Activated gamma-delta T cell treated with anti-CD3 and anti-CD28 coated beads, Interleukin-2, amount 50 U/mL, for 16 hours (primary cell): Measurements from ENCODE around the gene CEP128.

Source experiments
- DNase-seq: peaks from one replicate; pipeline ENCODE4 v3.0.0-alpha.2; 2020; ENCODE audit warnings: low read depth

Gene CEP128

DNA sequence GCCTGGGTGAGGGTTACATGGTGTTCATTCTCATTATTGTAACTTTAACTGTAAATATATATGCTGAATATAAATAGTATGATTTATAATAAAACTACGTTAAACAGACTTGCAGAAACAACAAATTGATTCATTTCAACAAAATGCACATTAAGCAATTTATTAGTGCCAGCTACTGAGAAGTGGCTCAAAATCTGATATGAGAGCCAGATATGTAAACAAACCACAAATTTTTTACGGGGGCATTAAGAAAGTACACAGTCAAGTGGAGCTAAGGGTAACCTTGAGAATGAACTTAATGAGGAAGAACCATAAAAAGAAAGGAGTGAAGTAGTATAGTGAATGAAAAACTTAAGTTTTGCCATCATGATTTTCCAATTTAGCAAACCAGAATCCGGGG is 40.3 kb downstream of the CEP128 start:
- DNase-seq, result no peak

DNA sequence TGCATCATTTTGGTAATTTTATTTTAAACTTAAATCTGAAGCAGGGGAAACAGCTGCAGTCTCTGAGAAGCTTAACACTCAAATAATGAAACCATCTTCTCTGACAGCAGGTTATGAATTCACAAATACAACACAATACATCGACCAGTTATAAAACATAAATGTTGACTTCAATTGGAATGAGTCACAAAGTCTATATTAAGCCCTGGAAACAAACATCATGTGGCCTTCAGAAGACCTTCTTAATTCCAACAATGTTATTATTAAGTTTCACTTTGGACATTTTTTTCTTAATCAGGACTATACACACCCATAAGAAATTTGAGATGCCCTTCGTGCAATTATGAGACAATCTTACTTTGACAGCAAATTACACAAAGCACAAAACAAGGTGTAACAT is 68.9 kb downstream of the CEP128 start:
- no peak for DNase-seq

DNA sequence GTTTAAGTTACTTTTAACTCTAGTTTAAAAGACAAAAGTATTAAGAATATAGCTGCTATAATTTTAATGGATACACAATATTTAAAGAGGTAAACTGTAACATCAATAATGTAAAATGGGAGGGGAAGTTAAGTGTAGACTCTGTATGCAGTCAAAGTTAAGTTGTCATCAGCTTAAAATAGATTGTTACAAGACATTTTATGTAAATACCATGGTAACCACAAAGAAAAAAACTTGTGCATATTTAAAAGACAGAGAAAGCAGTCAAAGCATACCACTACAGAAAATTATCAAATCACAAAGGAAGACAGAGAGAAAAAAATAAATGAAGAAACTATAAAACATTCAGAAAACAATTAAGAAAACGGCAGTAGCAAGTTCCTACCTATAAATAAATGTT is 73.3 kb downstream of the CEP128 start:
- no peak for DNase-seq

DNA sequence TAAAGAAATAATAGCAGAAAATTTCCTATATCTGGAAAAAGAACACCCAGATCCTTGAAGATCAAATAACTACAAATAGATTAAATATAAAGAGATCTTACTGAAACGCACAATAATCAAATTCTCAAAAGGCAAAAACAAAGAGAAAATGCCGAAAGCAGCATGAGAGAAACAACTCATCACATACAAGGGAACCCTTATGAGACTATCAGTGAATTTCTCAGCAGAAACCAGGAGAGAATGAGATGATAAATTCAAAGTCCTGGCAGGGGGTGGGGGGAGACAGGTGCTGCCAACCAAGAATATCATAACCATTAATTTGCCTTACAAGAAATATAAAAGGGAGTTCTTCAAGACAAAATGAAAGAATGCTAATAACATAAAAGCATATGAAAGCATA is 73.7 kb downstream of the CEP128 start:
- no peak for DNase-seq

DNA sequence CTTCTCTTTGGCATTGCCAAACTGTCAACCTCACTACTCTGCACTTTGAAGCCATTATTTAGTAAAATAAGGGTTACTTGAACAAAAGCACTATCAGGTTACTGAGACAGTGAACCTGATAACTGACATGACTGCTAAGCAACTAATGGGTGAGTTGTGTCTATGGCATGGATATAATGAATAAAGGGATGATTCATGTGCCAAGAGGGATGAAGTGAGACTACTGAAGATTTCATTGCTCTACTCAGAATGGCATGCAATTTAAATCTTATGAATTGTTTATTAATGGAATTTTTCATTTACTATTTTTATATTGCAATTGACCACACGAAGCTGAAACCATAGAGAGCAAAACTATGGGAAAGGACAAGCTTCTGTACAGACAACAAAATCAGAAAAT is 74.4 kb downstream of the CEP128 start:
- DNase-seq, result no peak

DNA sequence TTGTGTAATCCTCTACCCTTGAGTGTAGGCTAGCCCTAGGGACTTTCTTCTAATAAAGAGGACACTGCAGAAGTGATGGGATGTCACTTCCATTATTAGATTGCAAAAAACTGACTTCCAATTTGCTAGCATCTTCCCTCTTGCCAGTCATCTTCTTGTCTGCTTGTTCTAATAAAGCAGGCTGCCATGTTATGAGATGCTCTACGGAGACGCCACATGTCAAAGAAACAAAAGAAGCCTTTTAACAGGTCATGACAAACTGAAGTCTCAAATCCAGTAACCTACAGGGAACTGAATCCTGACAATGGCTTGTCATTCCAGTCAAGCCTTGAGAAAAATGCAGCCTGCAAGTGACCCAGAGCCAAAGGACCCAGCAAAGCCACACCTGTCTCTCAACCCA is 76.0 kb downstream of the CEP128 start:
- no peak for DNase-seq

DNA sequence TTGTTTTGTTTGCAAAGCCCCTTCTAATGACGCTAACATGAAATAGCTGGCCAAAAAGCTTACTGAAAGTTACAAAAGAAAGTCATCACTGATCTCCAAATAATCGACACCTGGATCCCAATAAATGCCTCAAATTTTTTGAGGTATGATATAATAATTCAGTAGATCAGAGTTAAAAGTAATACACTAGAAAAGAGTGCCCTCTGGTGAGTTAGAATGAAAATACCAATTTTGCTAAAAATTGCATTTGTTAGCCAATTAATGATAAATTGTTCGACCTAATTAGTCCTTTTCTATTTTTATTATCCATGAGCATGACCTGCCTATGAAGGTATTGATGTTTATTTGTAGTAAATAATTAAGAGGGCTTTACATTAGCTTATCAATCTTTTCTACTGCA is 78.6 kb downstream of the CEP128 start:
- no peak for DNase-seq

DNA sequence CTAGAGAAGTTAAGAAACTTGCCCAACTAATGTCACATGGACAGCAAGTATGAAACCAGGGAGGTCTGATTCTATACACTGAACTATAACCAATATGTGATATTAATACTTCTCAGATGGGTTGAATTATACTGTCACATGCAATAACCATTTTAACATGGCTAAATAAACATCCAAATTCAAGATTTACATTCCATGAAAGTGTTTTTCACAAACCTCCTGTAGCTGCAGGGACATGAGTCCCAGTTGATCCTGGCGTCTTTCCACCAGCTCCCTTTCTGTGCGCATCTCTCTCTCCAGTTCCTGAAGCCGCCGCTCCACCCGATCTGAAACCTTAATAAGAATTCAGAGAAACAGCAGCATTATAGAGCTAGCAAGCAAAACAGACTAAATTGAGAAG is 79.0 kb downstream of the CEP128 start:
- no peak for DNase-seq

DNA sequence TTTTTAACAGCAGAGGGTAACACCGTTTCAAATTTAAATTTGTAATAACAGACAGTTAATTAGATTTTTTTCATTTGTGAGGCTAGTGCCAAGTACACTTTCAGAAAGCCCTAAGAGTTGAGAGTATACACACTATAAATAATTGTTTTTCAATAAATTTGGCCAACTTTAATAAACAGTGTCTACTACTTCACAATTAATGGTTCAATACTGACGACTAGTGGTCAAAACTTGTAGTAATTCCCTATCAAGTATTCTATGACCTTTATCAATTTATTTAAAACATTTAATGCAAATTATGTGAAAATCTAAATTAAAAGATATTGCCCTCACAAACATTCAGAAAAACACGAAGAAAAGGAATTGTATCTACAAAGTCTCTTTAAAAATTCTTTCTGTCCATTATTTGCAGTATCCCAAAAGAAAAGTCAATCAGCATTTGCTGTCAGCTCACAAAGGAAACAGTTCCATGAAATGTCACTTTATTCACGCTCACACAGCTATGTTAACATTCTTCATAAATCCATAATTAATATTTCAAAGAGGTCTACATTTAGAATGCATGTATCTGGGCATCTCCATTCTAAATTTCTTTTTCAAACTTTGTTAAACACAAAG is 91.2 kb downstream of the CEP128 start:
- no peak for DNase-seq

DNA sequence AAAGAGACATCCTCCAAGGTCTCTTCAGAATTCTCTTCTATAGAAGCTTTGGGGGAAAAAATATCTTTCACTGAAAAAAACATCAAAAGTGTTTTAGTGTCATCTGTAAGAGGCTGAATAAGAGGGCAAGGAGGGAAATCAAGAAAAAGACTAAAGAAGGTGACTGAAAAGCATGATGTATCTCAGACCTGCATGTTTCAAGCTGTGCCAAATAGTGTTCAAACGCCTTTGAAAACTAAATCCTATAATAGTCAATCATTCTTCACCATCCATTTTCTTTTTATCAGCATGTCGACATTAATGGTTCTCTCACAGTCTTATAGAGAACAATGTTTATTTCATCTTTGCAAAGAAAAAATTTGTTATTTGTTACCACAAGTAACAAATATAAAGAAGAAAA is 94.5 kb downstream of the CEP128 start:
- DNase-seq, result no peak

DNA sequence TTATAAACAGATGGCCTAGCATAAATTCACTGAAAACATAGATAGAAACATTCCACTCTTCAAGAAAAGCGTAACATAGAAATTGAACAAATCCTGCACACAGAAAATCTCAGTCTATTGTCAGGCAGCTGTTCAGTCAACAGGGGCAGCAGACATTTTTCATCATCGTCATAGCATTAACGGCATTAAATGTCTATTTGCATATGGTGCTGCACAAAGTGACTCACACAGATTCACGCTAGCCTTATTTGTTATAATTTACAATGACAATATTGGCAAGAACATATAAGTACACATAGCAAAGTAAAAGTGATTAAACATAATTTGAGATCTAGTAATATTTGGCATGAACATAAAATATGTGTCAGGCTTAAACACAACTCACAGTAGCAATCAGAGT is 95.7 kb downstream of the CEP128 start:
- no peak for DNase-seq

DNA sequence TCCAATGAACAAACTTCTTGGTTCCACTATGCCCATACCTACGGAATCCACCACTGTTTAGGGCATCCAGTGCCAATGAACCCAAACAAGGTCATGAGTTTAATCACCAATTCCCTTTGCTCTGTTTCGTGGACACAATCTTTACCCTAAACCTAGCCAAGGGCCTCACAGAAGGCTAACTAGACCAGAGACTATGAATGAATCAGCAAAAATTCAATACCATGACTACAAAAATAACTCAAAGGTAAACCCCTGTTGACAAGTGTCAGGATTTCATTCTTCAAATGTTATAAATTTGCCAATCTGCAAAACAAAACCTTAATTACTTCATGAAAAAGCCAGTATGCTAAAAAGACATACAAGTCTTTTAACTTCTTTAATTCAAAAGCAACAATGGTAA is 96.7 kb downstream of the CEP128 start:
- DNase-seq, result no peak

DNA sequence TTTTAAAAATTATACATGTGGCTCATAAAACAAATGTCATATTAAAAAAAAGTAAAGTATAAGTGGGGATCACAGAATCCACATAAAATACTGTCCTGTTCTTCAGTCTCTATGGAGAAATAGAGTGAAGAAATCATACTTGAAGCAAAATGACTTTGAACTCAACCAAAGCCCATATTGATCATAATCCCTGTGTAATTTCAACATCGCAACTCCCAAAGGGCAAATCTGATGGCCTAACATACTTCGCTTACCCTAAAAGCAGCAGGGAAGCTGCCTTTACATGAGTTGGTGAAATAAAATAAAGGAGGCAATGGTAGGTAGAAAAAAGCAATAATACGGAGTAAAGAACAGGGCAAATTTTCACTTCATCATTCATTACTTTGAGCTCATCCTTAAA is 101.8 kb downstream of the CEP128 start:
- no peak for DNase-seq

DNA sequence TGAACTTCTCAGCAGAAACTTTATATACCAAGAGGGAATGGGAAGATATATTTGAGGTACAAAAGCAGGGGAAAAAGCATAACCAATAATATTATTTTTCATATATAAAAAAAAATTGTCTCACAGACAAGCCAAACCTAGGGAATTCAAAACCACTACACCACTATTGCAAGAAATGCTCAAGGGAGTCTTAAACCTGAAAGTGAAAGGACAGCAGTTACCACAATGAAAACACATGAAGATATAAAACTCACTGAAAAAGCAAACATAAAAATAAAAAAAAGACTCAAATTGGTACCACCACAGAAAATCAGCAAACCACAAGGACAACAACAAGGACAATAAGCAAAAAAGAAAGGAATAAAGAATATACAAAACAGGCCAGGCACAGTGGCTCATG is 131.9 kb downstream of the CEP128 start:
- DNase-seq, result no peak

DNA sequence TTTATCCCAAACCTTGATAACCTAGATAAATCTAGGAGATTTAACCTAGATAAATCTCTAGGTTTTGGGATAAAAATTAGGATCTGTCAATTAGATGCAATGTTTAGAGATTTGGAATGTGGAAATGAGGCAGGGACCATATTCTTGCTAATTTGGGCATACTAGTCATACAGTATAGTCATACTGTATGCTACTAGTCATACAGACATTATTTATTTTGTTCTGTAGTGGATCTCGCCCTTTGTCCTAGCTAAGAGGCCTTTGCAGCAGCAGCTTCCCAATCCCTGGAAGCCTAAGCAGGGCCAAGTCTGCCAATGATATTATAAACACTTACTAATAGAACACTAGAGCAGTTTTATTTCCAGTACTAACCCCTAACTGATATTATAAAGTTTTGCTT is 136.4 kb downstream of the CEP128 start:
- DNase-seq, result no peak

DNA sequence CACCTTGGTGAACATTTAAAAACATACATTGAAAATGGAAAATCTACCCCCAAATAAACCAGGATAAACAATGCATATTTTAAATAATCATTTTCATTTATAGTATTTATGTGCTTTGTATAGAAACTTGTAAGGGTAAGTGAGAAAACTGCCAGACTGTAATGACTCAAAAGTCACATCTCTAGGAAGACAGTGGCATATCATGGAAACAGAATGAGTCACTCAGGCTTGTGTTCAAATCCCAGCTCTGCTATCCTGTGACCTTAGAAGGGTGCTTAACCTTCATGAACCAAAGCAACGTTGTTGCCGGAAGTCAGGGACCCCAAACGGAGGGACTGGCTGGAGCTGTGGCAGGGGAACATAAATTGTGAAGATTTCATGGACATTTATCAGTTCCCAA is 142.7 kb downstream of the CEP128 start:
- DNase-seq, result no peak

DNA sequence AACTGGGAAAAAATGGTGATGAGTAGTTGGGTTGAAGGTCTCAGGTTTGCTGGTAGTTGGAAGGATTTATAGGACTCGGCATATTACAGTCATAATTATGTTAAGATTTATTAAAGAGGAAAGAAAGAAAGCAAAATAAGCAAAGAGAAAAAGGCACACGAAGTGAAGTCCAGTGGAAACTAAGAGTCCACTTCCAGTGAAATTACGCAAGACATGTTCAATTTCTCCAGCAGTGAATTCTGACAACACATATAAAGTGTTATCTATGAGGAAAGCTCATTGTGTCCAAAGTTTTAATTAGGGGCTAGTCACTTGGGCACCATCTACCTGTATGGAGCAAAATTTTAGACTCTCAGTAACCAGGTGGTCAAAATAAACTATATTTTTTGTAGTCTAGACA is 143.3 kb downstream of the CEP128 start:
- no peak for DNase-seq

DNA sequence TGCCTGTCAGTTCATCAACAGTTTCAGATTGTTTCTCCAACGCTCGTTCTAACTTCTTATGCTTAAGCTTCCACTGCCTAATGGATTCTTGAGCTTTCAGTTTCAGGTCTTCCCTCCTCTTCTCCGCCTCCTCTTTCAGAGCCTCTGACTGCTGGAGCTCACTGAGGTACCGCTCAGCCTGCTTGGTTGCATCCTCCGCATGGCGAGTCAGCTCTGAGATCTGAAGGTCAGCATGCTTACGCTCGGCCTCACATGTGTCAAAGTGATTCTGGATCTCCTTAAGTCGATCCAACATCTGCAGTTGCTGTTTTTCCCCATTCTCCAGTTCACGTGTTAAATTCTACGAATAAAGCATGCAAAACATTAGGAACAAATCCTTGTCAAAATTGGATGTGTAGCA is 148.8 kb downstream of the CEP128 start:
- no peak for DNase-seq

DNA sequence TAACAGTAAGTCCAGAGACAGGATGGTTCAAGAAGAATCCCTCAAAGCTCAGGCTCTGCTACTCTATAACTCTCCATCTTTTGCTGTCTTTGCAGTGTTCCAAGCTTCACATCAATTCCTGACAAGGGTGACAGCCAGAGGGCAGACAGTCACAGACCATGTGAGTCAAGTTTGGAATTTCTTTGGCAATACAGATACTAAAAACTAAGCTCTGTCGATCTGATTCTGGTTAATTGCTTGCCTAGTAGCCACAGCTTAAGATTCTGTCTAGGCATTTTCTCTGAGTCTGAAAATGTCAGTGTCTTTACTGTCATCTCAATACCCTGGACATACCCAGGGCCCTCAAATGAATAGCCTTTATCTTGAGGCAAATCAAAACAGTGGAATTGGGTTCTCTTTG is 153.7 kb downstream of the CEP128 start:
- no peak for DNase-seq

DNA sequence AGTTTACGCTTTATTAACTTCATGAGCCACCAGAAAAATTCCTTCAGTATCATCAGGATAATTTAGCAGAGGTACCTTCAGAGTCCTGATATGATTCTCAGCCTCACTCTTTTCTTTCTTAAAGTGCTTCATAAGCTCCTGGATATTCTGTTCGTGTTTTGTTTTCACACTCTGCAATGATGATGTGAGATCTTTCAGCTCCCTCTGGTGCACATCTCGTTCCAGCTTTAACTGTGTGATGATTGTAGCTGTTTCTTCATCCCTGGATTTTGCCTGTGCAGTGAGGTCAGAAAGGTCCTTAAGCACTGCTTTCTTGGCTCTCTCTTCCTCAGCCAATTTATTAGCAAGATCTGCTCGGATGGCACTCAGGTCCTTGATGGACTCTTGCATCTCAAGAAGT is 156.7 kb downstream of the CEP128 start:
- DNase-seq, result no peak

DNA sequence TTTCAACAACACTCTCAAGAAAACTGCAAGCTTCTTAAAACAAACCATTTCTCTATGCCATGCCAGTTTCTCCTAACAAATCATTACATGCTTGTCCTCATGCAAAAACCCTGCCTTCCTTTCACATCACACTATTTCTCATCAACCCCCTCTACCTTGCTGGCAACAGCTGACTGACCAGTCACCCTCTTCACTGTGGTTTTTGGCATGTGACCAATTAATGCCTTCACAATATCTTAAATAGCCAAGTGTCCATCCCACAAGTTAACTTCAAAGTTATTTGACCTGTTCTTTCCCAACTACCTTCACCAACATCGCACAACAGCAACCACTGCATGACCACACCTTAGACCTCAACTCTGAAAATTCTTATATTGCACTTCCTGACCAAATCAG is 159.6 kb downstream of the CEP128 start:
- DNase-seq, result no peak

DNA sequence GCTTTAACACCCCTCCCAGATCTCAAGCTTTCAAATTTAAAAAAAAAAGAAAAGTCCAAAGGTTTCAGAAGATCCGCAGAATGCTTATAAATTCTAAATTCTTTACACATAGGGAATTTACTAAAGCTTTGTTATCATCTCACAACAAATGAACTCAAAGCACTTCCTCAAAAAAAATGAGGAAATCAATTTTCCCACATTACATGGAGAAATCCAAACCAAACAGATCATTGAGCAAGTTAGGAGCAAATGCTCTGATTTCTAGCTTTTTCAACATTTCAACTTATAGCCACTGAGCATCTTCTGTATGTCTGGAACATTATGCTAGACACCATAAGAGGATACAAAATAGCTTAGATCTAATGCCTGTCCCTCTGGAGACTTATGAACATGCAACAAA is 161.0 kb downstream of the CEP128 start:
- DNase-seq, result no peak

DNA sequence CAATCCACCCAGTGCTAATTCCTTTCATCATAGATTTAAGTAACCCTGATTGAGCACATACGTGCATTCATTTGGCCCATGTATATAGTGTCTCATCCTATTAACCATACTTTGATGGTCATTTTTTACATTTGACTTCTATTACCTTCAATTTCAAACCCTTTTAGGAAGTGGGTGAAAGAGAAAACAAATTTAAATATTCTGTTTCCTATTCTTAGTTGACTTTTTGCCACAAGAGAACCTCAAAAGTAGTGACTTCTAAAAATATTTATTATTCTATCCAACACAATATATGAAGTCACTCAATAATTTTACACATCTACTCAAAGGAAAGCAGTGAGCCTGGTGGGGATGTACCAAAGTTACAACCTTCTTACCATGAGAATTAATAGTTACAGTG is 164.9 kb downstream of the CEP128 start:
- no peak for DNase-seq

DNA sequence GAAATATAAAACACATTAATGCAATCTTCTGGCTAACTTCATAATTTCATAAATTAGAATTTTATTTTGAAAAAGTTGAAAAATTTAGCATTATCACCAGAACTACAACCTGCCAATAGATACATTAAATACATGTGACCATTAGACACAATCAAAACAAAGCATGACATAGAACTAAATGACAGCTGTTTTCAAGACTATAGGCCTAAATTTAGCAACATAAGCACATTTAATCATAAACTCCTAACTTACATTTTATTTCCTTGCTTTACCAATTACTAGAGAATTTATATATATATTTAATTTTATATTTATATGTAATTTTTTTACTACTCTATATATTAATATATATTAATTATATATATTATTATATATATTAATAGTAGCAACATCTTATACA is 165.4 kb downstream of the CEP128 start:
- DNase-seq, result no peak

DNA sequence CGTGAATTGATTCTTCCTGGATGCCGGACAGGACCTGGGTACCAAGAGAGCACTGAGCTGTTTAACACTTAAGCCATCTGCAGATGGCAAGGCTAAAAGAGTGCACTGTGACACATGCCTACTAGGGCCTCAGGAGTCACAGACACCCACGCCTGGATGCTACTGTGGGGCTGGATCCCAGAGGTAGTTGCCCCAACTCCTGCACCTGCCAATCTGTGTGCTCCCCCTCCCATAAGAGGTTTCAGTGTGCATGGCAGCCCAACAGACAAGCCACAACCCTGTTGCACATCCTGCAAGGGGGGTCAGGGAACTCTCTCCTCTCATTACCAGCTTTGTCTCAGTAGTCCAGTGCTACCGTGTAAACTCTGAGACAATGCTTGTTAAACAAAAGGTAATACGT is 169.0 kb downstream of the CEP128 start:
- DNase-seq, result no peak
